Ishikawa (cell line): Measurements from ENCODE around the gene RPL28.

Experiments used
- CEBPB ChIP-seq: IDR thresholded peaks from 2 replicates; pipeline ENCODE4 v1.6.1; 2012
- CREB1 ChIP-seq: IDR thresholded peaks from 2 replicates; pipeline ENCODE4 v1.6.1; 2012; ENCODE audit warnings: low read depth
- EGR1 ChIP-seq: IDR thresholded peaks from 2 replicates; pipeline ENCODE4 v1.6.1; 2012
- EP300 ChIP-seq: IDR thresholded peaks from 2 replicates; pipeline ENCODE4 v1.6.1; 2012; ENCODE audit warnings: borderline replicate concordance
- FOXM1 ChIP-seq: IDR thresholded peaks from 2 replicates; pipeline ENCODE4 v1.6.1; 2012; ENCODE audit warnings: low read depth, borderline replicate concordance
- NFIC ChIP-seq: IDR thresholded peaks from 2 replicates; pipeline ENCODE4 v1.6.1; 2012
- RAD21 ChIP-seq: IDR thresholded peaks from 2 replicates; pipeline ENCODE4 v1.6.1; 2012; ENCODE audit warnings: low read depth
- TAF1 ChIP-seq: IDR thresholded peaks from 2 replicates; pipeline ENCODE4 v1.6.1; 2012; ENCODE audit warnings: low read depth, mild to moderate bottlenecking
- TCF12 ChIP-seq: IDR thresholded peaks from 2 replicates; pipeline ENCODE4 v1.6.1; 2012; ENCODE audit warnings: low read depth
- TEAD4 ChIP-seq: IDR thresholded peaks from 2 replicates; pipeline ENCODE4 v1.6.1; 2012
- YY1 ChIP-seq: IDR thresholded peaks from 2 replicates; pipeline ENCODE4 v1.6.1; 2012; ENCODE audit warnings: low read depth
- ZBTB7A ChIP-seq: IDR thresholded peaks from 2 replicates; pipeline ENCODE4 v1.6.1; 2012; ENCODE audit warnings: low read depth
- TF ChIP-seq, protein P1 (sequence below): IDR thresholded peaks from 2 replicates; pipeline ENCODE4 v1.6.1; 2012
- TF ChIP-seq, protein P2 (sequence below): IDR thresholded peaks from 2 replicates; pipeline ENCODE4 v1.6.1; 2012
- TF ChIP-seq, protein P3 (sequence below): IDR thresholded peaks from 2 replicates; pipeline ENCODE4 v1.6.1; 2012; ENCODE audit warnings: low read depth, mild to moderate bottlenecking

The RPL28 gene

DNA sequence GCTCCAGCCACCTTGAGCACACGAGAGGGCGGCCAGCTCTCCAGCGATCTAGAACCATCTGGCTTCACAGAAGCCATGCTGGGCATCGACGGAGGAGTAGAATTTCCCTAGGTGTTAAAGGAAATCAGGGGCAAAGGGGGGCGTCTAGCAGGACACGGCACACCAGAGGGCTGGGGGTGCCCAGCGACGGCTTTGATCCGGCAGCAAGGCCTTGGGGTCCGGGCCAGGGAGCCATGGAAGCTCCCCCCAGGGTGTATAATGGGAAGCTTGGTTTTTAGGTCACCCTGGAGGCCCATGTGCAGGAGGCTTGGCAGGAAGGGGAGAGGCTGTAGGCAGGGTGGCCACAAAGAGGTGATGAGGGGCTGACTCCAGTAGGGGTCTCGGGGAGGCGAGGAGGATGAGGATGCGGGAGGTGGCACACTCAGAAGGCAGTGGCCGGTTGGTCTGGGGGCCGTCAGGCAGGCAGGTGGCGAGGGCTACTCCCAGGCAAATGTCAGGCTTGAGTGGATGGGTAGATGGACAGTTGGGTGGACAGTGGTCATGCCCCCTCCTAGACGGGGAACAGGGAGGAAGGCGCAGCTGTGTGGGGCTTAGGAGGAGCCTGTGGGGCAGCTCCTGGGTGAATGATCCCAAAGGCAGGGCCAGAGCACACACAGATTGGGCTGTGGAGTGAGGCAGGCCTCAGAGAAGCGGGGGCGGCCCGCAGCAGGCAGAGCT is 40.5 kb upstream of the RPL28 start:
- peak; percentile 79 for TF ChIP-seq EGR1
- no peak for TF ChIP-seq YY1
- no peak for TF ChIP-seq NFIC
- TF ChIP-seq TEAD4: no peak
- no peak for TF ChIP-seq CREB1
- TF ChIP-seq CEBPB: no peak

DNA sequence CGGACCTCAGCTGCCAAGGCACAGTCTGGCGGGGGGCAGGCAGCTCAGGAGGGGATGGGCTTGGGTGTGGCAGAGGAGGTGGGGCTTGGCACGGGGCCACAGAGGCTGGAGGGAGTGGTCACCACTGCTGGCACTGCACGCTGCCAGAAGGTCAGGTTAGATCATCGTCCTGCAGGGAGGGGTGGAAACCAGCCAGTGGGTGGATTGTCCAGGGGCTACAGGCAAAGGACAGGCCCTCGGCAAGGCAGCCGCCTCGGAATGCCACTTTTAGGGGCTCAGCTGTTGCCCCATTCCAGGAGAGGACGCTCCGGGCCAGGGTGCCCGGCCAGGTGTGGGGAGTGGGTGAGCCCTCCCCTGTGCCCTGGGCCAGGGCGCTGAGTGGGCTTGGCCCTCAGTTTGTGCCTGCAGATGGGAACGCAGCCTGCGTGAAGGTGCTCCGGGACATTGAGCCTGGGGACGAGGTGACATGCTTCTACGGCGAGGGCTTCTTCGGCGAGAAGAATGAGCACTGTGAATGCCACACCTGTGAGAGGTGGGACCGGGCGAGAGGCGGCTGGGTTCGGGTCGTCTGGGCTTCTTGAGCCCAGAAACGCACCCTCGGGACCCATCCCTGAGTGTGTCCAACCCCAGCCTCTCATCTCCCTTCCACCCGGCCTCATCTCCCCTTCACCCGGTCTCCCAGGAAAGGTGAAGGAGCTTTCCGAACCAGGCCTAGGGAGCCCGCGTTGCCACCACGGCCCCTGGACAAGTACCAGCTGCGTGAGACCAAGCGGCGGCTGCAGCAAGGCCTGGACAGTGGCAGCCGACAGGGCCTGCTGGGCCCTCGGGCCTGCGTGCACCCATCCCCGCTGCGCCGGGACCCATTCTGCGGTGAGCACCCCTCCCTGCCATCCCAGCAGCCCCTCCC is 39.7 kb upstream of the RPL28 start:
- peak; percentile 26; the same call in 1 of the 2 replicates for TF ChIP-seq EP300
- no peak for TF ChIP-seq TAF1
- 0 out of 2 replicates have a peak, but pooled peaks have one; percentile 16 for TF ChIP-seq ZBTB7A
- TF ChIP-seq, protein P1, sequence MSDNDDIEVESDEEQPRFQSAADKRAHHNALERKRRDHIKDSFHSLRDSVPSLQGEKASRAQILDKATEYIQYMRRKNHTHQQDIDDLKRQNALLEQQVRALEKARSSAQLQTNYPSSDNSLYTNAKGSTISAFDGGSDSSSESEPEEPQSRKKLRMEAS: peak; percentile 39
- TF ChIP-seq YY1: no peak
- no peak for TF ChIP-seq RAD21
- peak; percentile 26; the same call in 1 of the 2 replicates for TF ChIP-seq TCF12
- no peak for TF ChIP-seq TEAD4
- TF ChIP-seq FOXM1: no peak
- peak; percentile 89 for TF ChIP-seq NFIC
- TF ChIP-seq, protein P2, sequence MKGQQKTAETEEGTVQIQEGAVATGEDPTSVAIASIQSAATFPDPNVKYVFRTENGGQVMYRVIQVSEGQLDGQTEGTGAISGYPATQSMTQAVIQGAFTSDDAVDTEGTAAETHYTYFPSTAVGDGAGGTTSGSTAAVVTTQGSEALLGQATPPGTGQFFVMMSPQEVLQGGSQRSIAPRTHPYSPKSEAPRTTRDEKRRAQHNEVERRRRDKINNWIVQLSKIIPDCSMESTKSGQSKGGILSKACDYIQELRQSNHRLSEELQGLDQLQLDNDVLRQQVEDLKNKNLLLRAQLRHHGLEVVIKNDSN: no peak
- TF ChIP-seq EGR1: no peak
- TF ChIP-seq CREB1: no peak
- TF ChIP-seq, protein P3, sequence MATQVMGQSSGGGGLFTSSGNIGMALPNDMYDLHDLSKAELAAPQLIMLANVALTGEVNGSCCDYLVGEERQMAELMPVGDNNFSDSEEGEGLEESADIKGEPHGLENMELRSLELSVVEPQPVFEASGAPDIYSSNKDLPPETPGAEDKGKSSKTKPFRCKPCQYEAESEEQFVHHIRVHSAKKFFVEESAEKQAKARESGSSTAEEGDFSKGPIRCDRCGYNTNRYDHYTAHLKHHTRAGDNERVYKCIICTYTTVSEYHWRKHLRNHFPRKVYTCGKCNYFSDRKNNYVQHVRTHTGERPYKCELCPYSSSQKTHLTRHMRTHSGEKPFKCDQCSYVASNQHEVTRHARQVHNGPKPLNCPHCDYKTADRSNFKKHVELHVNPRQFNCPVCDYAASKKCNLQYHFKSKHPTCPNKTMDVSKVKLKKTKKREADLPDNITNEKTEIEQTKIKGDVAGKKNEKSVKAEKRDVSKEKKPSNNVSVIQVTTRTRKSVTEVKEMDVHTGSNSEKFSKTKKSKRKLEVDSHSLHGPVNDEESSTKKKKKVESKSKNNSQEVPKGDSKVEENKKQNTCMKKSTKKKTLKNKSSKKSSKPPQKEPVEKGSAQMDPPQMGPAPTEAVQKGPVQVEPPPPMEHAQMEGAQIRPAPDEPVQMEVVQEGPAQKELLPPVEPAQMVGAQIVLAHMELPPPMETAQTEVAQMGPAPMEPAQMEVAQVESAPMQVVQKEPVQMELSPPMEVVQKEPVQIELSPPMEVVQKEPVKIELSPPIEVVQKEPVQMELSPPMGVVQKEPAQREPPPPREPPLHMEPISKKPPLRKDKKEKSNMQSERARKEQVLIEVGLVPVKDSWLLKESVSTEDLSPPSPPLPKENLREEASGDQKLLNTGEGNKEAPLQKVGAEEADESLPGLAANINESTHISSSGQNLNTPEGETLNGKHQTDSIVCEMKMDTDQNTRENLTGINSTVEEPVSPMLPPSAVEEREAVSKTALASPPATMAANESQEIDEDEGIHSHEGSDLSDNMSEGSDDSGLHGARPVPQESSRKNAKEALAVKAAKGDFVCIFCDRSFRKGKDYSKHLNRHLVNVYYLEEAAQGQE: no peak

DNA sequence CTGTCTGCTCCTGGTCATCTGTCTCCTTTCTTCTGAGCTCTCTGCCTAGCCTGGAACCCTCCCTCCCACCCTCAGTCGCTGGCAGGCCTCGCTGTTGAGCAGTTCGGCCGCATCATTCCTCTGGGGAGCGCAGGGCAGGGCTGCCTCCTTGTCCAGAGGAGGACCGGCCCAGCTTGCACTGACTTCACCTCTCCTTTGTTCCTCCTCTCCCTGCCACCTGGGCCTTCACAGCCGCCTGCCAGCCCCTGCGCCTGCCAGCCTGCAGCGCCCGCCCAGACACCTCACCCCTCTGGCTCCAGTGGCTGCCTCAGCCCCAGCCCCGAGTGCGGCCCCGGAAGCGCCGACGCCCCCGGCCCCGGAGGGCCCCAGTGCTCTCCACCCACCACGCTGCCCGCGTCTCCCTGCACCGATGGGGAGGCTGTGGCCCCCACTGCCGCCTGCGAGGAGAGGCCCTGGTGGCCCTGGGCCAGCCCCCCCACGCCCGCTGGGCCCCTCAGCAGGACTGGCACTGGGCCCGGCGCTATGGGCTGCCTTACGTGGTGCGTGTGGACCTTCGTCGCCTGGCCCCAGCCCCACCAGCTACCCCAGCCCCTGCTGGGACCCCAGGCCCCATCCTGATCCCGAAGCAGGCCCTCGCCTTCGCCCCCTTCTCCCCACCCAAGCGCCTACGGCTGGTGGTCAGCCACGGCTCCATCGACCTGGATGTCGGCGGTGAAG is 38.8 kb upstream of the RPL28 start:
- no peak for TF ChIP-seq NFIC
- no peak for TF ChIP-seq TCF12
- no peak for TF ChIP-seq EGR1
- TF ChIP-seq, protein P1: no peak
- TF ChIP-seq TAF1: no peak
- TF ChIP-seq RAD21: no peak
- TF ChIP-seq, protein P2: no peak
- TF ChIP-seq CEBPB: no peak
- no peak for TF ChIP-seq CREB1
- TF ChIP-seq, protein P3: no peak
- no peak for TF ChIP-seq ZBTB7A
- TF ChIP-seq EP300: no peak
- TF ChIP-seq FOXM1: no peak
- TF ChIP-seq TEAD4: no peak
- TF ChIP-seq YY1: no peak

DNA sequence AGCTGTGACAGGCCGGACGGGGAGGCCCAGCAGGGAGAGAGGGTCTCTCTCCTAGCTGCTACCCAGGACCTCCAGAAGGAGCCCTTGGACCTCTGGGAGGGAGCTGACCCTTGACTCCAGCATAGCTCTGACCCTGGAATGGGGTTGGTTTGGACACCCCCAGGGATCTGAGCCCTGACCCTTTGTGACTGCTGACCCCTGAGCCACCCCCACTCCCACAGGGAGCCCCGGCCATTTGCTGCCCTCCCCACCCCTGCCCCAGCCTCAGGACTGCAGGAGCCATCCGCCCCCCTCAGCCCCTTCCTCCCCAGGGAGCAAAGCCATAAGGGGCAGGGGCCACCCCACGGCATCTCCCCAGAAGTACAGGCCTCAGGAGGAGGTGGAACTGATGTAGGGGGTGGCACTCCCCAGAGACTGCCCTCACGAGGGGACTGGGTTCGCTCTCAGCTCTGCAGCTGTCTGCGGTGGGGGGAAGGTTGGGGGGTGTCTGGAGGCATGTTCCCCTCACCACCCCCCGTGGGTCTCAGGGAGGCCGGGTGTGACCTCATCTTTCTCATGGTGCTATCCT is 38.2 kb upstream of the RPL28 start:
- no peak for TF ChIP-seq TEAD4
- no peak for TF ChIP-seq EGR1
- no peak for TF ChIP-seq YY1
- TF ChIP-seq, protein P3: no peak
- no peak for TF ChIP-seq CEBPB
- TF ChIP-seq, protein P1: no peak
- TF ChIP-seq RAD21: no peak
- TF ChIP-seq ZBTB7A: no peak
- no peak for TF ChIP-seq TCF12
- TF ChIP-seq, protein P2: no peak
- no peak for TF ChIP-seq EP300
- TF ChIP-seq CREB1: no peak
- no peak for TF ChIP-seq FOXM1
- TF ChIP-seq TAF1: no peak
- no peak for TF ChIP-seq NFIC
